Adrenal gland (tissue), 12 donors: ENCODE data around the gene PLIN5. TPM values are rescaled to one million over a fixed set of nuclear protein-coding genes. Genes with fewer than 3 reads are reported as not detected.

Source experiments
- DNase-seq, 7 donors: peaks; one replicate each; pipeline ENCODE4 v3.0.0-alpha.2; 2019 to 2020
- H3K27ac ChIP-seq, 5 donors: fragments of 200-600 bp; sonication (generic) in 4 of 5; 1 replicate in 3 of 5; 2 replicates in 2 of 5; pipeline versions ENCODE4 v1.5.1 to v1.8.0; 2016 to 2020; ENCODE audit warnings: mild to moderate bottlenecking in 1 of 5
- H3K27me3 ChIP-seq: fragments of 200-600 bp; 2 replicates; pipeline ENCODE4 v1.8.0; 2021
- H3K36me3 ChIP-seq, 2 donors: fragments of 200-600 bp; replicated peaks in 1 of 2; 1 replicate in 1 of 2; 2 replicates in 1 of 2; pipeline versions ENCODE4 v1.5.1 to v1.8.0; 2018 to 2022
- H3K4me1 ChIP-seq, 2 donors: fragments of 200-600 bp; replicated peaks in 1 of 2; 1 replicate in 1 of 2; 2 replicates in 1 of 2; pipeline versions ENCODE4 v1.5.1 to v1.8.0; 2018 to 2021
- H3K4me3 ChIP-seq, 4 donors: fragments of 200-600 bp; sonication (generic) in 3 of 4; one replicate each; pipeline ENCODE4 v1.5.1; 2016 to 2018
- H3K9me3 ChIP-seq, 3 donors: fragments of 200-600 bp; sonication (generic) in 1 of 3; replicated peaks in 1 of 3; 1 replicate in 2 of 3; 2 replicates in 1 of 3; pipeline versions ENCODE4 v1.5.1 to v1.8.0; 2016 to 2021
- POLR2A ChIP-seq, 2 donors: fragments of 450-650 bp; IDR thresholded peaks; one replicate each; pipeline ENCODE4 v1.6.1; 2017; ENCODE audit warnings: antibody characterized with exemption in 2 of 2, mild to moderate bottlenecking in 2 of 2, moderate library complexity in 1 of 2
- WGBS, 4 donors: extraction: QIAGEN DNeasy Blood & Tissue Kit in 2 of 4; methylation state at CpG; one replicate each; pipeline versions ENCODE4 v1.1.5 to v1.1.7; 2013 to 2017; 5-methylcytosine and 5-hydroxymethylcytosine counted together
- intact Hi-C, 2 donors: fragments of 100-400 bp; cut with DNase I; formaldehyde crosslinking; loops; one replicate each; pipeline versions ENCODE4 v1.14.1 to v1.15.0; 2022 to 2023
- polyA plus RNA-seq, 3 donors: library from polyadenylated mRNA; stranded (reverse); fragments of 200-250 nt in 2 of 3; fragments of 350-450 nt in 1 of 3; fragmentation: Illumina TruSeq in 1 of 3; extraction: RNeasy Lipid Tissue Mini Kit (QIAGEN cat#74804) in 1 of 3; gene quantifications; one replicate each; pipeline ENCODE4 v1.2.3, GENCODE V29; 2013 to 2014
- total RNA-seq, 9 donors: library from RNA; depleted of rRNA in 4 of 9; stranded (reverse); fragments of >200 nt in 4 of 9; fragments of 120-200 nt in 1 of 9; fragmentation: NEBNext Ultra II Directional in 1 of 9; extraction: Animal tissue kit (Norgen Biotek cat#: 25700) in 1 of 9; gene quantifications; one replicate each; pipeline versions ENCODE4 v1.1.0 to v1.2.4, GENCODE V29; 2013 to 2023
- TF ChIP-seq, protein P1 (sequence below), 6 experiments: fragments of 450-650 bp in 4 of 6; fragments of 200-600 bp in 2 of 6; sonication (generic) in 1 of 6; IDR thresholded peaks; 1 replicate in 5 of 6; 2 replicates in 1 of 6; pipeline versions ENCODE4 v1.5.1 to v1.8.0; 2016 to 2021; ENCODE audit warnings: antibody characterized with exemption in 6 of 6, mild to moderate bottlenecking in 2 of 6, moderate library complexity in 1 of 6
- donor health status: healthy with polysubstance abuse.
- donor health status: Bipolar disorder and iron deficiency.
- donor health status: DM: yes; HTN: yes; CAD: no.
- donor health status: DM: no; HTN: no; CAD: no.
- donor health status: DM: no; HTN: no; CAD: no.
- donor health status: DM: yes; HTN: yes; CAD: no.

Gene PLIN5
- total and polyA plus RNA-seq, 12 donors: 0.57 to 47.6 (median 7.2) TPM

DNA sequence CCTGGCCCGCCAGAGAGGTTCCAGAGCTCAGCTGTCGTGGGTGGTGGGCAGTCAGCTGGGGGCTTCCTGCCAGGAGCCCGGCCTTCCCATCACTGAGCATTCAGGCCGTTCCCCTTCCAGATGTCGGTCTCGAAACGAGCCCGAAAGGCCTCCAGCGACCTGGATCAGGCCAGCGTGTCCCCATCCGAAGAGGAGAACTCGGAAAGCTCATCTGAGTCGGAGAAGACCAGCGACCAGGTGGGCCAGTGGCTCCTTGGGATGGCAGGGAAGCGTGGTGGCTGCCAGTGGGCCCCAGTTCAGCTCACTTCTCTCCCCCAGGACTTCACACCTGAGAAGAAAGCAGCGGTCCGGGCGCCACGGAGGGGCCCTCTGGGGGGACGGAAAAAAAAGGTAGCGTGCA lies 43.6 kb downstream of the PLIN5 start:
- no peak for DNase-seq
- intact Hi-C loops: no loop called here
- Histone ChIP-seq H3K9me3 (no peaks in the 10 kb centered on the region), H3K4me3 (no peak overlapping the region), H3K4me1 (no peaks in the 10 kb centered on the region), H3K27me3 (no peaks in the 10 kb centered on the region), H3K27ac (no peak overlapping the region), H3K36me3 (peaks cover 0 to 62% of the 10 kb centered on the region in 2 donors)
- TF ChIP-seq, protein P1, sequence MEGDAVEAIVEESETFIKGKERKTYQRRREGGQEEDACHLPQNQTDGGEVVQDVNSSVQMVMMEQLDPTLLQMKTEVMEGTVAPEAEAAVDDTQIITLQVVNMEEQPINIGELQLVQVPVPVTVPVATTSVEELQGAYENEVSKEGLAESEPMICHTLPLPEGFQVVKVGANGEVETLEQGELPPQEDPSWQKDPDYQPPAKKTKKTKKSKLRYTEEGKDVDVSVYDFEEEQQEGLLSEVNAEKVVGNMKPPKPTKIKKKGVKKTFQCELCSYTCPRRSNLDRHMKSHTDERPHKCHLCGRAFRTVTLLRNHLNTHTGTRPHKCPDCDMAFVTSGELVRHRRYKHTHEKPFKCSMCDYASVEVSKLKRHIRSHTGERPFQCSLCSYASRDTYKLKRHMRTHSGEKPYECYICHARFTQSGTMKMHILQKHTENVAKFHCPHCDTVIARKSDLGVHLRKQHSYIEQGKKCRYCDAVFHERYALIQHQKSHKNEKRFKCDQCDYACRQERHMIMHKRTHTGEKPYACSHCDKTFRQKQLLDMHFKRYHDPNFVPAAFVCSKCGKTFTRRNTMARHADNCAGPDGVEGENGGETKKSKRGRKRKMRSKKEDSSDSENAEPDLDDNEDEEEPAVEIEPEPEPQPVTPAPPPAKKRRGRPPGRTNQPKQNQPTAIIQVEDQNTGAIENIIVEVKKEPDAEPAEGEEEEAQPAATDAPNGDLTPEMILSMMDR (IDR thresholded peaks at IDR 0.05): no peak
- no peak for TF ChIP-seq POLR2A (IDR thresholded peaks at IDR 0.05)
- 90 to 97% (median 96%) methylated on average over 13 to 21 of the region's 21 CpGs for WGBS, 4 donors

DNA sequence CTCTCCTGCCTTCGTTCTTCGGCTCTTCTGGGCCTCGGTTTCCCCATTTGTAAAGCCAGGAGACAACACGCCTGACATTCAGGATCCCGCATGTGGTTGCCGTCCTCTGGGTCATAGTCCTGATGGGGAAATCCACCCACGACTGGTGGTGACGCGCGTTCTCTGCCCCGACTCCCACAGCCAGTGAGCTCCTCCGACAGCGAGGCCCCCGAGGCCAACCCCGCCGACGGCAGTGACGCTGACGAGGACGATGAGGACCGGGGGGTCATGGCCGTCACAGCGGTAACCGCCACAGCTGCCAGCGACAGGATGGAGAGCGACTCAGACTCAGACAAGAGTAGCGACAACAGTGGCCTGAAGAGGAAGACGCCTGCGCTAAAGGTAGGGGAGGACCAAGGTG lies 46.5 kb downstream of the PLIN5 start:
- H3K36me3 ChIP-seq: peaks cover 0 to 34% of the 10 kb centered on the region in 2 donors

DNA sequence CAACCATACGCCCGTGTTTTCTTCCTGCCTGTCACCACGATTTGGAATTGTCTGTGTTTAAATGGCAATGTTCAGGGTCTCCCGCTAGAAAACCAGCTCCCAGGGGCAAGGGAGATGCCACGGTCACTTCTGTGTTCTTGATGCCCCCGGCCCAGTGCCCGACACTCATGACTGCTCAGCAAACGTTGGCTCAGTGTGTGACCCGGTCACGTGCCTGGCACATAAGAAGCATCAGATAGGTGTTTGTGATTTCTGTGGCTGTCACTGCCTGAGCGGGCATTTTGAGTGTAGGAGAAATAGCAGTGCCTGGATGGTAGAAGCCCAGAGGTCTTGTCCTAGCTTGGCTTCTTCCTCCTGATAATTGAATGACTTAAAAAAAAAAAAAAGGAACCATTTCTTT lies 47.5 kb downstream of the PLIN5 start:
- no peak overlapping the region for H3K4me3 ChIP-seq
- DNase-seq: no peak
- H3K36me3 ChIP-seq: peaks cover 0 to 32% of the 10 kb centered on the region in 2 donors
- H3K4me1 ChIP-seq: no peaks in the 10 kb centered on the region
- no peak overlapping the region for H3K27ac ChIP-seq
- WGBS, 4 donors: 86 to 91% (median 88%) methylated on average over 9 to 11 of the region's 11 CpGs
- TF ChIP-seq, protein P1 (IDR thresholded peaks at IDR 0.05): no peak
- TF ChIP-seq POLR2A (IDR thresholded peaks at IDR 0.05): no peak
- H3K27me3 ChIP-seq: no peaks in the 10 kb centered on the region
- no peaks in the 10 kb centered on the region for H3K9me3 ChIP-seq
- intact Hi-C loops: no loop called here

More for the DNA sequence above, 46.5 kb downstream of the PLIN5 start:
- no peak for TF ChIP-seq POLR2A (IDR thresholded peaks at IDR 0.05)
- TF ChIP-seq, protein P1 (IDR thresholded peaks at IDR 0.05): no peak
- no peaks in the 10 kb centered on the region for H3K9me3 ChIP-seq
- H3K27me3 ChIP-seq: no peaks in the 10 kb centered on the region
- H3K27ac ChIP-seq: no peak overlapping the region
- DNase-seq: no peak
- H3K4me3 ChIP-seq: no peak overlapping the region
- H3K4me1 ChIP-seq: no peaks in the 10 kb centered on the region
- 89 to 92% (median 91%) methylated on average over 24 to 29 of the region's 29 CpGs for WGBS, 4 donors
- intact Hi-C loops: no loop called here

DNA sequence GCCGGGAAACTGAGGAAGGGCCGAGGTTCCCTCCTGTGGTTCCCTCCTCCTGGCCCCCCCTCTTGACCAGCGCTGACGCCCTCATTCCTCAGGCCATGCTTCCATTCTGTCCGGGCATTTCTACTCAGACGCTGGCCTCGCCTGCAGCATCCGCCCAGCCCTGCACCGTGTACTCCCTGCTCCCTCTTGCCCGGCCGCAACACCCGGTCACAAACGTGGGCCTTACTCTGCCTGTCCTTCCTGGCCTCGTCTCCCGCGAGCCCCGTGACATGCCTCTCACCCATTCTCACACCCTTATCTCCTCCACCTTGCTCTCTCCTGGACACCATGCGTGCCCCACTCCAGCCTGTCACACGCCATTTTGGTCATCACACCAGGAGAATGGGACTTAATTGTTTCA lies 51.6 kb downstream of the PLIN5 start:
- no peak for DNase-seq
- Histone ChIP-seq H3K27me3 (no peaks in the 10 kb centered on the region), H3K4me1 (no peaks in the 10 kb centered on the region), H3K36me3 (peaks cover 0 to 10% of the 10 kb centered on the region in 2 donors), H3K27ac (no peak overlapping the region), H3K4me3 (no peak overlapping the region), H3K9me3 (no peaks in the 10 kb centered on the region)
- 90 to 96% (median 92%) methylated on average over 19 of the region's 19 CpGs for WGBS, 4 donors
- TF ChIP-seq, protein P1 (IDR thresholded peaks at IDR 0.05): no peak
- TF ChIP-seq POLR2A (IDR thresholded peaks at IDR 0.05): no peak
- intact Hi-C loops: no loop called here
